ENCODE results near the gene IGFBP4. TPM values are rescaled to one million over a fixed set of nuclear protein-coding genes. Genes with fewer than 3 reads are reported as not detected.

Gene IGFBP4
- polyA plus RNA-seq, 1 of the 3 experiments (the other 2 are of a cell fraction), result 128 TPM

GRCh38 chr17:40440166-40440565 is 3.1 kb upstream of the IGFBP4 start:
- 66% methylated on average over 4 of the region's 4 CpGs for WGBS (ENCODE audit: low lambda C conversion rate)
- H3K9ac ChIP-seq, result no peak overlapping the region
- no peak for DNase-seq
- H3K27ac ChIP-seq (ENCODE audit: low read depth in 2 of 2, low read length in 1 of 2), result no peak overlapping the region
- no peaks in the 10 kb centered on the region for H3F3A ChIP-seq (replicated peaks; ENCODE audit: insufficient read depth)
- POLR2A ChIA-PET, result no interaction called here
- H3K9me2 ChIP-seq, result no peaks in the 10 kb centered on the region
- no peaks in the 10 kb centered on the region for H3K27me3 ChIP-seq (ENCODE audit: insufficient read depth)
- no peak overlapping the region for H3K4me3 ChIP-seq (ENCODE audit: low read depth in 2 of 2, low read length in 1 of 2)
- no peaks in the 10 kb centered on the region for H4K20me1 ChIP-seq (ENCODE audit: insufficient read depth)
- H3K9me3 ChIP-seq, result no peaks in the 10 kb centered on the region
- no peak overlapping the region for H2AFZ ChIP-seq (ENCODE audit: low read depth)
- H3K36me3 ChIP-seq (replicated peaks in 1 of 2; ENCODE audit: control insufficient read depth in 1 of 2, insufficient read depth in 2 of 2, low read length in 1 of 2), result no peaks in the 10 kb centered on the region
- CTCF ChIA-PET, result interaction anchor here (0.9 to 18.2 kb wide), 25 partner anchors 8 to 137 kb away, joined by 3 to 332 read pairs (median 7); partner anchors contain the start of gene TOP2A
- peaks cover 15% of the 10 kb centered on the region for H3K79me2 ChIP-seq (ENCODE audit: insufficient read depth)
- peaks cover 3 to 24% of the 10 kb centered on the region in 2 experiments; a peak in 2 of 4 replicates for H3K4me1 ChIP-seq (ENCODE audit: control insufficient read depth in 1 of 2, insufficient read depth in 2 of 2, low read depth in 1 of 2, low read length in 1 of 2)
- TF ChIP-seq CHD2 (IDR thresholded peaks at IDR 0.05; ENCODE audit: low read length, partially characterized antibody), result no peak
- TF ChIP-seq USF2 (IDR thresholded peaks at IDR 0.05; ENCODE audit: borderline replicate concordance, low read depth, low read length), result no peak
- no peak for TF ChIP-seq MXI1 (IDR thresholded peaks at IDR 0.05; ENCODE audit: low read depth, low read length)
- no peak for TF ChIP-seq TCF12 (IDR thresholded peaks at IDR 0.05)
- TF ChIP-seq RCOR1 (IDR thresholded peaks at IDR 0.05; ENCODE audit: low read length), result no peak
- TF ChIP-seq FOXJ3 (CRISPR knock-in tag; IDR thresholded peaks at IDR 0.05), result no peak
- TF ChIP-seq USF1 (IDR thresholded peaks at IDR 0.05; ENCODE audit: borderline replicate concordance, low read depth), result no peak
- TF ChIP-seq RXRA (IDR thresholded peaks at IDR 0.05; ENCODE audit: borderline replicate concordance, low read depth), result no peak
- TF ChIP-seq CTCF (IDR thresholded peaks at IDR 0.05), result no peak
- no peak for TF ChIP-seq TAF1 (IDR thresholded peaks at IDR 0.05; ENCODE audit: borderline replicate concordance, low read depth, low read length)
- TF ChIP-seq RFX5 (IDR thresholded peaks at IDR 0.05; ENCODE audit: low read length), result no peak
- TF ChIP-seq JUND (IDR thresholded peaks at IDR 0.05), result no peak
- TF ChIP-seq RAD21 (IDR thresholded peaks at IDR 0.05; ENCODE audit: low read length), result no peak
- no peak for TF ChIP-seq NRF1 (IDR thresholded peaks at IDR 0.05; ENCODE audit: low read depth, low read length)
- TF ChIP-seq EZH2phosphoT487 (IDR thresholded peaks at IDR 0.05; ENCODE audit: borderline replicate concordance, low read depth), result no peak
- no peak overlapping the region for H3K4me2 ChIP-seq
